Subcutaneous adipose tissue (tissue), 4 donors: ENCODE data around the gene EMCN. TPM values are rescaled to one million over a fixed set of nuclear protein-coding genes. Genes with fewer than 3 reads are reported as not detected.

ENCODE experiments used
- CTCF ChIP-seq: fragments of 450-650 bp; IDR thresholded peaks from one replicate; pipeline ENCODE4 v1.5.1; 2016; ENCODE audit warnings: low read depth, mild to moderate bottlenecking, control low read depth, antibody characterized with exemption, moderate library complexity
- total RNA-seq, 4 donors: library from RNA; depleted of rRNA; stranded (reverse); fragments of >200 nt; gene quantifications; one replicate each; pipeline ENCODE4 v1.1.0, GENCODE V29; 2016

EMCN gene
- 10 to 100 TPM; 10.2 to 45.8 (median 35.9) TPM for total RNA-seq

- TF ChIP-seq CTCF, result no peak
Measured at GRCh38 chr4:100517864-100518341, at the start of gene EMCN. Gene EMCN (minus strand): TSS chr4:100518022. CDS start chr4:100517914, 108 bp downstream.

GRCh38 chr4:100566396-100566795 lies 48.6 kb upstream of the EMCN start:
- no peak for TF ChIP-seq CTCF

- TF ChIP-seq CTCF, result no peak
Measured at GRCh38 chr4:100557306-100557705, 39.5 kb upstream of the EMCN start.

GRCh38 chr4:100555611-100556337 lies 38.0 kb upstream of the EMCN start:
- no peak for TF ChIP-seq CTCF

- no peak for TF ChIP-seq CTCF
Measured at GRCh38 chr4:100548200-100548560, 30.4 kb upstream of the EMCN start.

GRCh38 chr4:100547541-100548199 lies 29.8 kb upstream of the EMCN start:
- no peak for TF ChIP-seq CTCF

GRCh38 chr4:100545427-100545826 lies 27.6 kb upstream of the EMCN start:
- TF ChIP-seq CTCF, result no peak
